Measurements from ENCODE around the gene SLC27A1. TPM values are rescaled to one million over a fixed set of nuclear protein-coding genes. Genes with fewer than 3 reads are reported as not detected.

Gene SLC27A1
- total RNA-seq, 1 experiment from 2014 or later = 8.6 TPM

- peak; percentile 72 for TF ChIP-seq USF1 (CRISPR knock-in tag; IDR thresholded peaks at IDR 0.05)
- peak; percentile 85; the same call in 1 of the 2 replicates for TF ChIP-seq ZNF219 (CRISPR knock-in tag; IDR thresholded peaks at IDR 0.05; ENCODE audit: borderline replicate concordance)
- TF ChIP-seq USF2 (CRISPR knock-in tag; IDR thresholded peaks at IDR 0.05) = peak; percentile 43; the same call in 1 of the 2 replicates
- no peak for TF ChIP-seq GRHL2 (CRISPR knock-in tag; IDR thresholded peaks at IDR 0.05; ENCODE audit: insufficient replicate concordance, severe bottlenecking)
- no peak for TF ChIP-seq ZNF121 (CRISPR knock-in tag; IDR thresholded peaks at IDR 0.05)
- TF ChIP-seq IRF2 (CRISPR knock-in tag; IDR thresholded peaks at IDR 0.05; ENCODE audit: borderline replicate concordance, low read depth) = 0 out of 2 replicates have a peak, but pooled peaks have one; percentile 41
- TF ChIP-seq SMAD4 (CRISPR knock-in tag; IDR thresholded peaks at IDR 0.05) = 0 out of 2 replicates have a peak, but pooled peaks have one; percentile 56
- no peak for TF ChIP-seq ZNF317 (CRISPR knock-in tag; IDR thresholded peaks at IDR 0.05; ENCODE audit: borderline replicate concordance, low read depth)
- peak; percentile 79; the same call in 1 of the 2 replicates for TF ChIP-seq JUN (CRISPR knock-in tag; IDR thresholded peaks at IDR 0.05)
- TF ChIP-seq EMX1 (CRISPR knock-in tag; IDR thresholded peaks at IDR 0.05) = no peak
- 0 out of 2 replicates have a peak, but pooled peaks have one; percentile 44 for TF ChIP-seq AFF4 (CRISPR knock-in tag; IDR thresholded peaks at IDR 0.05; ENCODE audit: borderline replicate concordance)
- peak; percentile 66 for TF ChIP-seq TEAD1 (CRISPR knock-in tag; IDR thresholded peaks at IDR 0.05)
- TF ChIP-seq ZBTB43 (CRISPR knock-in tag; IDR thresholded peaks at IDR 0.05) = peak; percentile 91
- 0 out of 2 replicates have a peak, but pooled peaks have one; percentile 15 for TF ChIP-seq ZNF416 (CRISPR knock-in tag; IDR thresholded peaks at IDR 0.05)
- TF ChIP-seq ZNF532 (CRISPR knock-in tag; IDR thresholded peaks at IDR 0.05; ENCODE audit: borderline replicate concordance) = 0 out of 2 replicates have a peak, but pooled peaks have one; percentile 26
- TF ChIP-seq NFYB (CRISPR knock-in tag; conservative IDR thresholded peaks at IDR 0.05; ENCODE audit: low read depth) = 0 out of 2 replicates have a peak, but pooled peaks have one; percentile 4
- TF ChIP-seq NFE2L1 (CRISPR knock-in tag; IDR thresholded peaks at IDR 0.05) = peak; percentile 78
- no peak for TF ChIP-seq ZNF396 (CRISPR knock-in tag; IDR thresholded peaks at IDR 0.05; ENCODE audit: borderline replicate concordance)
- no peak for TF ChIP-seq MXD4 (CRISPR knock-in tag; IDR thresholded peaks at IDR 0.05; ENCODE audit: borderline replicate concordance)
- TF ChIP-seq ZNF263 (CRISPR knock-in tag; IDR thresholded peaks at IDR 0.05; ENCODE audit: low read depth) = peak; percentile 60; the same call in 1 of the 2 replicates
- TF ChIP-seq NR2C2 (CRISPR knock-in tag; IDR thresholded peaks at IDR 0.05) = peak; percentile 71; the same call in 1 of the 2 replicates
- TF ChIP-seq RELA (CRISPR knock-in tag; IDR thresholded peaks at IDR 0.05; ENCODE audit: borderline replicate concordance) = peak; percentile 80
- TF ChIP-seq ZNF512 (CRISPR knock-in tag; IDR thresholded peaks at IDR 0.05; ENCODE audit: borderline replicate concordance) = no peak
- peak; percentile 90 for TF ChIP-seq TEAD4 (CRISPR knock-in tag; IDR thresholded peaks at IDR 0.05)
- TF ChIP-seq FOXJ3 (CRISPR knock-in tag; IDR thresholded peaks at IDR 0.05; ENCODE audit: borderline replicate concordance) = no peak
- TF ChIP-seq TP53 (CRISPR knock-in tag; IDR thresholded peaks at IDR 0.05) = peak; percentile 95
Observed at GRCh38 chr19:17511724-17512573, 41.6 kb downstream of the SLC27A1 start (continued).

Data from WTC11 (cell line).